Nephron (organoid): Measurements from ENCODE around the gene PPP1R3G.

Experiments used
- H3K27ac Mint-ChIP-seq, 3 experiments: 2 replicates each; pipeline ENCODE4 v1.8.0; 2020; ENCODE audit warnings: mixed read lengths in 3 of 3, mild to moderate bottlenecking in 2 of 3, moderate library complexity in 1 of 3
- H3K27me3 Mint-ChIP-seq: 2 replicates; pipeline ENCODE4 v1.8.0; 2021; ENCODE audit warnings: low read depth, mild to moderate bottlenecking, moderate library complexity, mixed read lengths
- H3K36me3 Mint-ChIP-seq: 2 replicates; pipeline ENCODE4 v1.8.0; 2020; ENCODE audit warnings: low read depth, mixed read lengths
- H3K4me1 Mint-ChIP-seq: 2 replicates; pipeline ENCODE4 v1.8.0; 2020; ENCODE audit warnings: mixed read lengths
- H3K4me3 Mint-ChIP-seq, 3 experiments: 2 replicates each; pipeline ENCODE4 v1.8.0; 2020; ENCODE audit warnings: mild to moderate bottlenecking in 3 of 3, mixed read lengths in 3 of 3, moderate library complexity in 2 of 3
- H3K9me3 Mint-ChIP-seq: 2 replicates; pipeline ENCODE4 v1.8.0; 2020; ENCODE audit warnings: mixed read lengths
- TF ChIP-seq, protein P1 (sequence below), 3 experiments: fragments of 200-600 bp; sonication (generic); IDR thresholded peaks; one replicate each; pipeline ENCODE4 v1.5.0; 2021; ENCODE audit warnings: antibody characterized with exemption in 3 of 3; ENCODE audit not compliant: unreplicated experiment in 3 of 3

Gene PPP1R3G

DNA sequence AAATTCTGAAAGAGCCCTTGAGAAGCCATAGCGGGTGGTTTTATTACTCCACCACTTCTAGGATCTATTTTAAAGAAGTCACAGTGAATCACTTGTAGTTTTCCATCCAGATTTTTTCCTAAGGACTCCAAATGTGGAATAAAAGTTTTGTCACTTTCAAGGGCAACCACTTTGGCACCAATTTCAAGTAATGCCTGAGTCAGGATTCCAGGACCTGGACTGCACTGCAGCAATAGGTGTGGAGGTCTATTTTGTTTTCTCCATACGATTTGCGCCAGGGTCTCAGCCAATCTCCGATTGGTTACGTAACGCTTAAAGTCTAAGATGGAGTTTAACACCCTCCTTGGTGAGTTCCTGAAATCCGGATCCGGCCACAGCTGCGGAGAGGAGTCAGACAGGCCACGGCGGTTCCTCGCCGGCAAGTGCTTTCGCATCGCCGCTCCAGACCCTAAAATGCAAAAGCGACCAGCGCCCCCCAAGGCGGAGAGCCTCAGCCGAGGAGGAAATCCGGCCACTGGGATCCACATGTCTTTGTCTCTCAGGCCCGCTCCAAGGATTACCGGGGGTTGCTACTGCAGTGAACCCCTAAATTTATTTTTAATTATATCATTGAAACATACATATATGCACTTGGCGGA lies 18.6 kb upstream of the PPP1R3G start:
- H3K36me3 Mint-ChIP-seq: no peaks in the 10 kb centered on the region
- no peaks in the 10 kb centered on the region for H3K27me3 Mint-ChIP-seq
- no peak overlapping the region for H3K4me3 Mint-ChIP-seq
- TF ChIP-seq, protein P1, sequence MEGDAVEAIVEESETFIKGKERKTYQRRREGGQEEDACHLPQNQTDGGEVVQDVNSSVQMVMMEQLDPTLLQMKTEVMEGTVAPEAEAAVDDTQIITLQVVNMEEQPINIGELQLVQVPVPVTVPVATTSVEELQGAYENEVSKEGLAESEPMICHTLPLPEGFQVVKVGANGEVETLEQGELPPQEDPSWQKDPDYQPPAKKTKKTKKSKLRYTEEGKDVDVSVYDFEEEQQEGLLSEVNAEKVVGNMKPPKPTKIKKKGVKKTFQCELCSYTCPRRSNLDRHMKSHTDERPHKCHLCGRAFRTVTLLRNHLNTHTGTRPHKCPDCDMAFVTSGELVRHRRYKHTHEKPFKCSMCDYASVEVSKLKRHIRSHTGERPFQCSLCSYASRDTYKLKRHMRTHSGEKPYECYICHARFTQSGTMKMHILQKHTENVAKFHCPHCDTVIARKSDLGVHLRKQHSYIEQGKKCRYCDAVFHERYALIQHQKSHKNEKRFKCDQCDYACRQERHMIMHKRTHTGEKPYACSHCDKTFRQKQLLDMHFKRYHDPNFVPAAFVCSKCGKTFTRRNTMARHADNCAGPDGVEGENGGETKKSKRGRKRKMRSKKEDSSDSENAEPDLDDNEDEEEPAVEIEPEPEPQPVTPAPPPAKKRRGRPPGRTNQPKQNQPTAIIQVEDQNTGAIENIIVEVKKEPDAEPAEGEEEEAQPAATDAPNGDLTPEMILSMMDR (IDR thresholded peaks at IDR 0.05; ENCODE audit: unreplicated experiment in 3 of 3): no peak
- no peak overlapping the region for H3K27ac Mint-ChIP-seq
- no peaks in the 10 kb centered on the region for H3K4me1 Mint-ChIP-seq
- peaks cover 3% of the 10 kb centered on the region for H3K9me3 Mint-ChIP-seq

DNA sequence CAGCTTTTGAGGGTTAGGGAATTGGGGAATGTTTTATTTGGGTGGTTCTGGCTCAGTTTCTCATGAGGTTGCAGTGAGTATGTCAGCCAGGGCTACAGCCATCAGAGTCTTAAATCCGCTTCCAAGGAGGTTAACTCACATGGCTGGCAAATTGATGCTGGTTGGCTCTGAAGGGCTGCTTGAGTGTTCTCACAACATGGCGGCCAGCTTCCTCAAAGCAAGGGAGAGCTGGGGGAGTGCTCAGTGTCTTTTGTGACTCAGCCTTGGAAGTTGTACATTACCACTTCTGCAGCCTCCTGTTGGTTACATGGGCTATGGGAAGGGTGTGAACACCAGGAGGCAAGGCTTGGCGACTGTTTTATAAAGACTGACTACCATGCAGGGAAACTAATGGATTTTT lies 17.8 kb upstream of the PPP1R3G start:
- Mint-ChIP-seq H3K4me3 (no peak overlapping the region), H3K27ac (no peak overlapping the region), H3K27me3 (no peaks in the 10 kb centered on the region), H3K9me3 (peaks cover 3% of the 10 kb centered on the region), H3K4me1 (no peaks in the 10 kb centered on the region), H3K36me3 (no peaks in the 10 kb centered on the region)
- TF ChIP-seq, protein P1 (IDR thresholded peaks at IDR 0.05; ENCODE audit: unreplicated experiment in 3 of 3): no peak

DNA sequence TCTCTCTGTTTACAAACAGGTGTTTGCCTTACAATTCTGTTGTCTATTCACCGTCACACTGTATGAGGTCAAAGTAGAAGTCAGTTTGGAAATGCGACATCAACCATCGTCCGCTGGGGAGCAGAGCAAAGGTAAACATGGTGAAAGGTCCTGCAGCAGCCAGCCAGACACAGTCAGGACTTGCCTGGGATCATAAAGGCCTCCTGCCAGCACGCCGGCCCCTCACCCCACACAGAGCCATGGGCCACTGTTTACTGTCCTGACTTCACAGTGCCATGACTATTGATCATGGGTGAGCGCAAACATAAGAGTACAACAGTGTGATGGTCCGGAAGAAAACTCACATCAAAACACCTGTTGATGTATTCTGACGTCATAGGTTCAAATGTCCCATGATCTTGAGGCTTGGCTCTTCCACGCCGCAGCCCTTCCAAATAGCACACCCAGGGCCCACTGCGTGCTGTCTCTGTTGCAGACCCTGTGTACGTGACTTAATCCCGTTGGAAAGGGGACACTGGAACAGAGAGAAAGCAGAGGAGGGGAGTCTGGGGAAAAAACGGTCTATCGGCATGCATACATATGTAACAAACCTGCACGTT lies 16.9 kb upstream of the PPP1R3G start:
- Mint-ChIP-seq H3K27ac (no peak overlapping the region), H3K4me3 (no peak overlapping the region), H3K27me3 (no peaks in the 10 kb centered on the region), H3K4me1 (no peaks in the 10 kb centered on the region), H3K36me3 (no peaks in the 10 kb centered on the region), H3K9me3 (peaks cover 3% of the 10 kb centered on the region)
- TF ChIP-seq, protein P1 (IDR thresholded peaks at IDR 0.05; ENCODE audit: unreplicated experiment in 3 of 3): no peak

GRCh38 chr6:5071216-5071615 lies 13.9 kb upstream of the PPP1R3G start:
- Mint-ChIP-seq H3K27ac (no peak overlapping the region), H3K27me3 (no peaks in the 10 kb centered on the region), H3K4me3 (no peak overlapping the region), H3K36me3 (no peaks in the 10 kb centered on the region), H3K4me1 (no peaks in the 10 kb centered on the region), H3K9me3 (peaks cover 3% of the 10 kb centered on the region)
- TF ChIP-seq, protein P1 (IDR thresholded peaks at IDR 0.05; ENCODE audit: unreplicated experiment in 3 of 3): no peak

GRCh38 chr6:5072440-5072839 lies 12.7 kb upstream of the PPP1R3G start:
- TF ChIP-seq, protein P1 (IDR thresholded peaks at IDR 0.05; ENCODE audit: unreplicated experiment in 3 of 3): no peak
- Mint-ChIP-seq H3K27me3 (no peaks in the 10 kb centered on the region), H3K4me3 (no peak overlapping the region), H3K36me3 (no peaks in the 10 kb centered on the region), H3K27ac (no peak overlapping the region), H3K4me1 (no peaks in the 10 kb centered on the region), H3K9me3 (peaks cover under 1% of the 10 kb centered on the region)

DNA sequence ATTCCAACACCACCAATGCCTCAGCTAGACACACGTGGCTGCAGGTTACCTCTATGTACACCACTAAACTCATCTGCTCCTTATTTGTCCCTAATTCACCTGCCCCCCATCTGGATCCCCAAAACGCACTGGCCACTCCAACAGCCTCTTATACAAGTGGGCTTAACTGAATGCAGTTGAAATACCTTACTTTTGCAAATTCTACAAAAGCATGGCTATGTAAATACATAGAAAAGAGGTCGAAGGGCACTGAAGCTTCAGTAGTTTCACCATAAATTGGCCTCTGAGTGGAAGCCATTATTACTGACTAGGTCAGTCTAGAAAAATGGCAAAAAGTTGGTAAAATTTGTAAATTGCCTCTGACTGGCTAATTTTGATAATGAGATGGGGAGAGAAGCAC lies 11.1 kb upstream of the PPP1R3G start:
- Mint-ChIP-seq H3K27ac (no peak overlapping the region), H3K4me3 (no peak overlapping the region), H3K27me3 (no peaks in the 10 kb centered on the region), H3K4me1 (no peaks in the 10 kb centered on the region), H3K36me3 (no peaks in the 10 kb centered on the region), H3K9me3 (no peaks in the 10 kb centered on the region)
- TF ChIP-seq, protein P1 (IDR thresholded peaks at IDR 0.05; ENCODE audit: unreplicated experiment in 3 of 3): no peak
